HG03342 (cell line): ENCODE measurements around the gene FN3KRP.

Experiments used
- ATAC-seq: cut with Tn5 transposase; IDR thresholded peaks from one replicate; pipeline ENCODE4 v1.9.1; 2021; ENCODE audit warnings: mild to moderate bottlenecking, moderate library complexity; ENCODE audit not compliant: unreplicated experiment

FN3KRP gene, protein sequence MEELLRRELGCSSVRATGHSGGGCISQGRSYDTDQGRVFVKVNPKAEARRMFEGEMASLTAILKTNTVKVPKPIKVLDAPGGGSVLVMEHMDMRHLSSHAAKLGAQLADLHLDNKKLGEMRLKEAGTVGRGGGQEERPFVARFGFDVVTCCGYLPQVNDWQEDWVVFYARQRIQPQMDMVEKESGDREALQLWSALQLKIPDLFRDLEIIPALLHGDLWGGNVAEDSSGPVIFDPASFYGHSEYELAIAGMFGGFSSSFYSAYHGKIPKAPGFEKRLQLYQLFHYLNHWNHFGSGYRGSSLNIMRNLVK

GRCh38 chr17:82716203-82717010 lies at the start of gene FN3KRP:
TSS of gene FN3KRP (plus strand) at chr17:82716706. CDS start at chr17:82716756, 50 bp downstream.
- peak; percentile 67 for ATAC-seq

DNA sequence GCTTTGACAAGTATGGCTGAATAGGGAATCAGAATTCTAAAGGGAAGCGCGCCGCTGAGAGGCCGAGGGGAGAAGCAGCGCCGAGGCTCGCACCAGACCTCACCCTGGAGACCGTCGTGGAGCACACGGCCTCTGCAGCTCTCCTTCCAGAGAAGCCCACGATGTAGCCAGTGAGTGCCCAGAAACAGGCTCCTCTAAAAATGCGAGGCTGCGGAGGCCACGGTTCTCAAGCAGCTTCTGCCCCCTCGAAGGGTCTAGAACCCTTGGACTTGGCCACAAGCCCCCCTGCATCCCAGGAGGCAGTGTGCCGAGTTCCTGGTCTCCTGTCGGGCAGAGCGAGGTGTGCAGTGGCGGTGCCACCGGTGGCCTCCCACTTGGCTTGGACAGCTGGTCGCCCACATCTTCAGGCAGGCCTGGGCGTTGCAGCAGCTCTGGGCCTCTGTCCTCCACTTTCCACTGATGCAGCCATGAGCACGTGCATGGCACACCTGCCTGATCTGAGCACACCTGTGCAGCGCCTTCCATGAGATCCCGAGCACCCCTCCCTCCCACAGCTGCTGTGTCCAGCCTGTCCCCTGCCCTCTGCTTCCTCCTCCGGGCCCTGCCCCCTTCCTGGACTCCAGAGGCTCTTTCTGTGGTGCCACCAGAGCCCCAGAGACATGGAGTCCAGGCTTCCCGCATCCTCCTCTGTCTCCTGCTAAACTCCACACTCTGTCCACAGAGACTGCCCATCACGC lies 49.4 kb upstream of the FN3KRP start:
- ATAC-seq = no peak

- no peak for ATAC-seq
These were observed 48.9 kb upstream of the FN3KRP start for GRCh38 chr17:82667668-82668000.

DNA sequence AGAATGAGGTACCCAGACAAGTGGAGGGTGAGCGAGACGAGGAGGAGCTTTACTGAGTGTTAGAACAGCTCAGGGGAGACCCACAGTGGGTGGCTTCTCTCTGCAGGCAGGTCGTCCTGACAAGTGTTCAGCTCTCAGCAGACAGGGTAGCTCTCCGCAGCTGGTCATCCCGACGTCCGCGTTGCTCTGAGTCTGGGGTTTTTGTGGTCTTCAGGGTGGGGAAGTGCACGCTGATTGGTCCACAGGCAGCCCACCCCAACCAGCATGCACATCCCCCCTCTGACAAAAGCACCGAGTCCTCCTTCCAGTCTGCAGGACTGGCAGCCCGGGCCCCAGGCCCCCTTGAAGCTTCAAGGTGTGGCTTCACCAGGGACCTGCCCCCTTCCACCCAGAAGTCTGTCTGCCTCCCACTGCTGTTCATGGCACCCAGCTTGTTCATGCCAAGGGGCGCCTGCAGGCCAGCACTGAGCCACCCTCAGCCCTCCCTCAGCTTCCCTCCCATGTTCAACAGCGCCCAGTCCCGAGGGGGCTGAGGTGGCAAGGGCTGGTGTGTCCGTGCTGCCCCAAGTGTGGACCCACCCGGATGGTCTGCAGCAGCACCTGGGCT lies 48.4 kb upstream of the FN3KRP start:
- ATAC-seq = no peak

- no peak for ATAC-seq
These were observed 47.8 kb upstream of the FN3KRP start for GRCh38 chr17:82668631-82669099.

- no peak for ATAC-seq
These were observed 45.6 kb upstream of the FN3KRP start for GRCh38 chr17:82670661-82671450.

DNA sequence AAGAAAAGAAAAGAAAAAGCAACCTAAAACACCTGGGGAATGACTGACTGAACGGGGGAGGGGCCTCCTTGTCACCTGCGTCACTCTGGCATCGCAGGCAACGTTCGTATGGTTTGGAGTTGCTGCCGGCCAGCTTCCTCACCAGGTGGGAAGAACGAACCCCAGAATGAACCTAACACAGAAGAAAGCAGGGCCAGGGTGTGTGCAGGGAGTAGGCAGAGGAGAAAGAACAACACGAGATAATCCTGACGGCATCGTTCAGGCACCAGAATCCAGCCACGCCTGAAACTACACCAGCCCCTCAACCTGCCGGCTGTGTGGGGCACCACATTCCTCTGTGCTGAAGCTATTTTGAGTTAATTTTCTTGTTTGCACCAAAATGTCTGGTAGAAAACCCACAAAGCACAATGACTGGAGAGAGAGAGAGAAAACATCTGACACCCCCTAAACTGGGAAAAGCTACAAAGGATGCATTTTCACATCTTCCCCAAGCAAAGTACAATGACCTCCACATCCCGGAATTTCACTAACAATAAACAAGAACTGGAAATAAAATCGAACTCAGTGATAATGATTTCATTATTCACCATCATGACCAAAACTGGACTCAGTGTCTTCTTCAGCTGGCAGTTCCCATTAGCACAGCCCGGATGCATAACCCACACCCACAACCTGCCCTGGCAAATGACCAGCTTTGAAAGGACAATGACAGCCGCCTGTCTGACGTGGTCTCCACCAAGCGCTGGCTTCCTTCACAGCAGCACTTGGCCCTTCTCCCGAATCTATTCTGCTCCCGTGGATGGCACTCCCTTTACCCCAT lies 41.6 kb upstream of the FN3KRP start:
- no peak for ATAC-seq

GRCh38 chr17:82675476-82676245 lies 40.8 kb upstream of the FN3KRP start:
- ATAC-seq = no peak

DNA sequence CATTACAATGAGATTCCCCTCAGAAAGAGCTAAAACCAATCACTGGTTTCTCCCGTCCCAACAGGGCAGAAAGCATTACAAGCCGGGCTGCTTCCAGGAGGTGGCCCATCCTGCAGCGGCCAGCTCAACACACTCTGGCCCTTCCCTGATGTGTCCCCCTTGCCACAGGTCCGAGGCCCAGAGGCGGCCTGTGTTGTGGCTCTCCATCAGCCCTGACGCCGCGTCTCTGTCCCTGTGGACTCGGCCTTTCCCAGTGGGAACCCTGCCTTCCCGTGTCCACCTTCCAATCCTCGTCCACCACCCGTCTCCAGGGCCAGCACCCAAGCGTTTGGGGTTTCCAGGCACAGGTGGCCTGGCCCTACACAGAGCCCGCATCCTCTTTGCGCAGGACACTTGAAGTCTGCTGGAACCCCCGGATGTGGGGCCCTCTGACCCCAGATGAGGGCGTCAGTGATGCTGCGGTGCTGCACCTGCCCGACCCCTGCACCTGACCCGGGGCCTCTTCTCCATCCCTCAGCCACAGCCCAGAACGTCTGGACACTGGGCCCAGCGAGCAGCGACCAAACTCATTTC lies 39.1 kb upstream of the FN3KRP start:
- ATAC-seq = no peak

DNA sequence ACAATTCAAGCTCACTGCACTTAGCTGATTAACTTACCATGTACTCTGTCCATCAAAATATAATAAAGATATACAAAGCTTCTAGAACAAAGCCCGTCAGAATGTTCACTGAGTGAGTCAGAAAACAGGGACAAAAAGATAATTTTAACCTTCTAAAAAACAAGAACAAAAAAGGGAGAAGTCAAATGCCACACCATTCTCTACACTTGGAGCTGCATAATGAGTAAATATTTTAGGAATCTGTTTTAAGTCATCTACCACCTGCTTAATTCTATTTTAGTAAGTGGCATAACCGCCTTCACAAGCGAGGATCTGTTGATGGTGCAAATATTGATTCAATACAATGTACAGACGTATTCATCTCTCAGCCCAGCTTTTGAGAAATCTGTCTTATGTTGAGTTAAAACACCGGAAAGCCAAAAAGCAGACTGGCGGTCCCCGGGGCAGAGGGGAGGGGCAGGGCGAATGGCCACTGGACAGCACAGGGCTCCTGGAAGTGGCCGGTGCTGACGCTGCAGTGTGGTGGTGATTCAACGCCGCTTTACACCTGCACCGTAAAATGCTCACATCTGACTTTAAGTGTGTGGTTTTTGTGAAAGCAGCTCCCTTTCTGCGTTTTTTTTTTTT lies 38.1 kb upstream of the FN3KRP start:
- no peak for ATAC-seq

GRCh38 chr17:82679586-82680465 lies 36.7 kb upstream of the FN3KRP start:
- no peak for ATAC-seq

GRCh38 chr17:82681547-82681946 lies 35.0 kb upstream of the FN3KRP start:
- no peak for ATAC-seq

DNA sequence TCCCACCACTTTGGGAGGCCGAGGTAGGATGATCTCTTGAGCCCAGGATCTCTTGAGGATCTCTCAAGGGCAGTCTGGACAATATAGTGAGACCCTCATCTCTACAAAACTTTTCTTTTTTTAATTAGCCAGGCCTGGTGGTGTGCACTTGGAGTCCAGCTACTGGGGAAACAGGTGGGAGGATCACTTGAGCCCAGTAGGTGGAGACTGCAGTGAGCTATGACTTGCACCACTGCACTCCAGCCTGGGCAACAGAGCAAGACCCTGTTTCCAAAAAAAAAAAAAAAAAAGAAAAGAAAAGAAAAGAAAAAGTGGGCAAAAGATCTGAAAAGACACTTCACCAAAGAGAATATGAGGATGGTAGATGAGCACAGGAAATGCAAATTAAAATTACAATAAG lies 33.0 kb upstream of the FN3KRP start:
- ATAC-seq = no peak

DNA sequence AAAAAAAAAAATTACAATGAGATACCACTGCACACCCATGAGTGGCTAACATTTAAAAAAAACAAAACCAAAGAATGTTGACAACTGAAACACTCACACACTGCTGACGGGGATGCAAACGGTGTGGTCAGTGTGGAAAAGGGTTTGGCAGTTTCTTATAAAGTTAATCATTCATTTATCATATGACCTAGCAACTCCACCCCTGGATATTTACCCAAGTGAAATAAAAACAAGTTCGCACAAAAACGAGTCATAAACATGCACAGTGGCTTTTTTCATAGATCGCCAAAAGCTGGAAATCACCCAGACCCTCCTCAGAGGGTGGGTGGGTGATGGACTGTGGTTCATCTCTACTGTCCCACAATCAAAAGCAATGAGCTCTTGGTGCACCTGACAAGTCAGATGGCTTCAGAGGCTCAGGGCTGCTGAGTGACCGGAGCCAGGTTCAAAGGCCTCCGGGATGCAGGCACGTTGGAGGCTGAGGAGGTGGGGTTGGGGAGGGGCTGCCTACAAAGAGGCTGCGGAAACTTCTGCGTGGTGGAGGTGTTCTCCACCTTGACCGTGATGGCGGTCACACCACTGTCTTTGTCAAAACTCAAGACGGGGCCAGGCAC lies 32.2 kb upstream of the FN3KRP start:
- ATAC-seq = no peak

DNA sequence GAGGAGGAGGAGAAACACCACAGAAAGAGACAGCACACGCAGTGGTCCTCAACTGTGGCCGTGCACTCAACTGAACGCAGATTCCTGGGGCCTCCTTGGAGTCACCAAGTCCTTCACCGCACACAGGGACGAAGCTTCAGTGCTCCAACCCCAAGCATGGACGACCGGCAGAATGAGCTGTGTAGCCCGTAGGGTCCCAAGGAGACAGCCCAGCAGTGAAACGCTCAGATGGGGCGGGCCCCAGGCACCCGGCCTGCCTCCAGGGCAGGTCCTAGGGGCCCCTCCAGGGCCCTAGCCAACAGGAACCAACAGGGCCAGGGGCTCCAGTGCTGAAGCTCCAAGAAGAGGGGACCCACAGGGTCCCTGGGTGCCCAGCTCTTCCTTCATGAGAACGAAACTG lies 31.2 kb upstream of the FN3KRP start:
- no peak for ATAC-seq
